COLO668 (cell line): ENCODE results near the gene MOBP.

Experiments used
- DNase-seq: peaks from one replicate; lab custom pipeline; 2025; ENCODE audit not compliant: unreplicated experiment; lab: John Stamatoyannopoulos, UW

The MOBP gene

GRCh38 chr3:39494781-39495180 is 27.3 kb downstream of the MOBP start:
- DNase-seq: no peak

GRCh38 chr3:39497753-39498152 is 30.3 kb downstream of the MOBP start:
- no peak for DNase-seq

DNA sequence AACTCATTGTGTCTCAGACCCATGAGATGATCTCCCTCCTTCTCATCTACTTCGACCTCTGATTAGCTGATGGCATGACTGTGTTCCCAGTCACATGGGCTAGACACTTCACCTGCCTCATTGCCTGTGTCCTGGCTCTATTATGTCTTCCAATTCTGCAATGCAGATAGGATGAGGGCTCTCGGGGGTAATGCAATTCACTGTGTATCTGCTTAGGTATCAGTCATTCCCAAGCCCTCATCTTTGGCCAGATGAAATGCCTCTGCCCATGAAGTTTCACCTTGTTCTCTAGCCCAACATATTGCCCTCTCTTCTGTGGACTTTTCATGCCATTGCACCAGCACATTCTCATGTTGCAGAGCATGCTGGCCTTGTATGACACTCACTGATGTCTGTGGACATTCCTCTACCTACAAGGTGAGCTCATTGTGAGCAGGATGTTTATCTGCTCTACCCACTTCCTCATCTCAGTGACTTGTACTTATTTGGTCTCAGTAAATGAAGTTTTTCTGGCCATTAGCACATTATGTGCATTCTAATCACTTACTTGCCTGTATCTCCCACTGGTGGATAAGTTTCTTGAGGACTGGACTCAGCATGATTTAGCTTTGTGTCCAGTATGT is 32.3 kb downstream of the MOBP start:
- no peak for DNase-seq

GRCh38 chr3:39501059-39501458 is 33.6 kb downstream of the MOBP start:
- DNase-seq: no peak

DNA sequence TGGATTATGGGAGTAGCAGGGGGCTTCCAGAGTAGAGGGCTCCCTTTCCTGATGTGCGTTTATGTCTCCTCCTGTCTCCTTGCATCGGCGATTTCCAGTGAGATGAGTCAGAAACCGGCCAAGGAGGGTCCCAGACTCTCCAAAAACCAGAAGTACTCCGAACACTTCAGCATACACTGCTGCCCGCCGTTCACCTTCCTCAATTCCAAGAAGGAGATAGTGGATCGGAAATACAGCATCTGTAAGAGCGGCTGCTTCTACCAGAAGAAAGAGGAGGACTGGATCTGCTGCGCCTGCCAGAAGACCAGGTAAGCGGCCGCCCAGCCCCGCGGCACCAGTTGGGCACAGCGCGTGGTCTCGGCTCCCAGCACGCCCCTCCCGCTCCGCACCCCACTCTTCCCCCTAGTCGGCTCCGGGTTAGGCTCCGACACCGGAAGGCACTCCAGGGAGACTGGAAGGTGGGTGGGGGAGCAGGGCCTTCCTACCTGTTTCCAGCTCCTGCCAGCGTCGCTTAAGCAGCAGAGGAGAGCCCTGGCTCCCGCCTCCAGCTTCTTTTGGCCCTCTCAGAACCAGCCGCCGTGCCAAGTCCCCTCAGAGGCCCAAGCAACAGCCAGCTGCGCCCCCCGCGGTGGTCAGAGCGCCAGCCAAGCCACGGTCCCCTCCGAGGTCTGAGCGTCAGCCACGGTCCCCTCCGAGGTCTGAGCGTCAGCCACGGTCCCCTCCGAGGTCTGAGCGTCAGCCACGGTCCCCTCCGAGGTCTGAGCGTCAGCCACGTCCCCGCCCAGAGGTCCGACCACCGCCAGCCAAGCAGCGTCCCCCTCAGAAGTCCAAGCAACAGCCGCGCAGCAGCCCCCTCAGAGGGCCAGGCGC is 34.7 kb downstream of the MOBP start:
- no peak for DNase-seq

GRCh38 chr3:39502838-39503145 is 35.3 kb downstream of the MOBP start:
- DNase-seq: no peak

GRCh38 chr3:39505866-39506742 is 38.6 kb downstream of the MOBP start:
- no peak for DNase-seq

- no peak for DNase-seq
Measured at GRCh38 chr3:39506863-39507262, 39.4 kb downstream of the MOBP start.

- no peak for DNase-seq
Measured at GRCh38 chr3:39513791-39514369, 46.4 kb downstream of the MOBP start.

- DNase-seq: no peak
Measured at GRCh38 chr3:39515681-39516441, 48.4 kb downstream of the MOBP start.

DNA sequence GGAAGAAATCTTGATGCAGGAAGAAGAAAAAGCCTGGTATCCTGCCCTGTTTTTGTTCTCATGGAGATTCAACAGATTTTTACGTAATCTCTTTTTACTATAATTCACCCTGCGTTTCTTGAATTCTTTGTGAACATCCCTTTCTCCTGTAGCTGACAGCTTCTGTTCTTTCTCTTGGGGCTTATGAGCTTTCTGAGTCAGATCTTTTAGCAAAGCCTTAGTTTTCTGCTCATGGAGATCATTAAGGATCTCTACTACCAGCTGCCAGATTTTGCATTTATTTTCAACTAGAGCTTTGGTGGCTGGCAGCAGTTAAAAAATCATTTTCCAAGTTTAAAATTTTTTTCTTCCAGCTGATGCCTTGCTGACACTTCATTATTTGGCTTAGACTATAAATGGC is 51.6 kb downstream of the MOBP start:
- DNase-seq: no peak

DNA sequence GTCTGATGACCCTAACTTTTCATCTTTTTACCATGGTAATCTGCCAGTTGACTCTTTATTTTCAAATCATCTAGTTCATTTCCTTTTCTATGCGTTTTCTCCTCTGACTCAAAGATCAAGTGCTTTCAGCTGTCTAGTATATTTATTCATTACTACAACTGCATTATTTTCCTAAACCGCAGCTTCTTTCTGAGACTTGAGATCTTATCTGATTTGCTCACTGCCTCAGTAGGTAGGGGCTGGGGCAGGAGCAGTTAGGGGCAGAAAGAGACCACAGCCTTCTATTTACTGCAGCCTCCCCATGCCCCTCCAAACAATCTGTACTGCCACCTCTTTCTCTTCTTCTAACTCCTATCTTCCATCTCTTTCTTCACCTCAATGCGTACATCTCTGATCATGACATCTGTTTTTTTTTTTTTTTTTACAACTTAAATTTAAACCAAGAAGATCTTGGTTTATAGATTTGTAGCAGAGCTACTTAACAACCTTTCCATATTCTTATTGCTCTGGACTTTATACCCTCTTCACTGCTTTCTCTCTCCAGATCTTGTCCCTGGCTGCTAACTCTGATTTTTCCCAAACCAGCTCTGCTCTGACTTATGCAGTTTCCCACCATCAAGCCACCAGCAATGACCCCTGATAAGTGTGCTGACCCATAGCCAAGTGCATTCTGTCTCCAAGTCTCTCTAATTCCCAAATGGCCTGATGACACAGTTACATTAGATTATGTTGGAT is 52.2 kb downstream of the MOBP start:
- DNase-seq: no peak

GRCh38 chr3:39521456-39521855 is 54.0 kb downstream of the MOBP start:
- DNase-seq: no peak

DNA sequence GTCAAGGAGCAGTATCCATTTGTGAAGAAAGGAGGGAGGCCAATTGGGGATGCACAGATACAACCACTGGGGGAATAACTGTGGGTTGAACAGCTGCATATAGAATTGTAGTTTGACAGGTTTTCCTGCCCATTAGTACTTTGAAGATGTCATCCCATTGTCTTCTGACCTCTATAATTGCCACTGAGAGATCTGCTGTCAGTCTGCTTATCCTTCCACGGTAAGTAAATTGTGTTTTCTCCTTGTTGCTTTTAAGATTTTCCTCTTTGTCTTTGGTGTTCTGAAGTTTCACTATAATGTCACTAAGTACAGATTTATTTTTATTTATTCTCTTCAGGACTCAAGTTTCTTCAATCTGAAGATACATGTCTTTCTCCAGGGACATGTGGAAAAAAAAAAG is 56.6 kb downstream of the MOBP start:
- DNase-seq: no peak

DNA sequence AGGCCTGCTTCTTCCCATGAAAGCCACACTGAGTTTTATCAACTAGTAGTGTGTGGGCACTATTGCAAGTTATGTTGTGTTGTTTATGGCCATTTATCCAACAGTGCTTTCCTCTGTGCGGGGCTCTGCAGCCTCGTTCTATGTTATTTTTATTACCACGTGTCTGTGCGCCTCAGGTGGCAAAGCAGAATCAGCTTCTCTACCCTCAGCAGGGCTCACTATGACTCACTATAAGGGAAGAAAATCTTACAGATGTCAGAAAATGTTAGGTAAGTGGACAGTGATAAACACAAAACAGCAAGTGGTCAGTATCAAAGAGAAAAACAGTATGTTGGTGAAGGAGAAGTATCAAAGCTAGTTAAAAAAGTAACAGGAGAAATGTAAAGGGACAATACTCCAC is 61.4 kb downstream of the MOBP start:
- DNase-seq: no peak

DNA sequence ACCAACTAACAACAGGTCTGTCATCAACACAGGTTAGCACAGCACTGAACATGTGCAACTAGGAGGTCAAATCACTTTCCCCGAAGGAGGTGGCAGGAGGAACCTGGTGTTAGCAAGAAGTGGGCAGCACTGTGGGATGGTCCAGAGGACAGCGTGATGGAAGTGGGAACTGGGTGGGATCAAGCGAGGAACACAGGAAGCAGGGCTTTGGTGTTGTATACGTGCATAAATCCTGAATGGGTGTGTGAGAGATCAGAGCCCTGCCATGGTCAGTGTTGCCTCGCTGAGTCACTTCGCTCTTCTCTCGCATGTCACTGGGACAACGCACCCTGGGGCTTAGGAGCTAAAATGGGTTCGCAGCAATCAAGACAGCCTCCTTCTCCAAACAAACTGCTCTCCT is 62.1 kb downstream of the MOBP start:
- no peak for DNase-seq

- no peak for DNase-seq
Measured at GRCh38 chr3:39531066-39531465, 63.6 kb downstream of the MOBP start.

DNA sequence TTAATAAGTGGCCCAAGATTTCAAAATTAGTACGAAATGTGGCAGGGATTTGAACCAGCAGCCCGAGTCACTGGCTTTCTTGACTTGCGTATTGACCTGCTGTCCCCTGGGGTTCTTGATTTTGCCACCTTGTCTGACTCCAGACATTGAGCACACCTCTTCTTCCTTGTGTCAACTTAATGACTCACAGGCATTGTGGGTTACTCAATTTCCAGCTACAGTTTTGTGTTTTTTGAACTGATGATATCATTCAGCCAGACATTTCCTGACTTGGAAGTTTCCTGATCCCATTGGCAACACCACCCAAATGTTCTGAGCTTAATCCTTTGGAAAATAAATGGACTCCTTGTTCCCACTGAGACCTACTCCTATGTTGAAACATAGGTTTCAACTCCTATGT is 64.2 kb downstream of the MOBP start:
- no peak for DNase-seq

GRCh38 chr3:39532777-39533176 is 65.3 kb downstream of the MOBP start:
- no peak for DNase-seq

DNA sequence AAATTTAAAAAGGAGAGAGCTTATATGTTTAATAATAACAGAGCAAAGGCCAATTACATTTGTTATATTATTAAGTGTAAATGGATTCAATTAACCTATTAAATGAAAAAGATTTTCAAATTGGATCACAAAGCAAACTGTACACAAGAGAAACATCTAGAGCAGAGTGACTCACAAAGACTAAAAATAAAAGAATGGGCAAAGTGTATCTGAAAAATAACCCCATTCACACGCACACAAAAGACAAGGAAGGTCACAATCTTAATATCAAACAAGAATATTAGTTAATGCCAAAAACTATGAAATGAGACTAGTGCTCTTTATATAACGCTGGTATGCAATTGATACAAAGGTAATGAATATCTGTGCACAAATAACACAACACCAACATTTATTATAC is 65.7 kb downstream of the MOBP start:
- no peak for DNase-seq
